ENCODE data around the gene PML. TPM values are rescaled to one million over a fixed set of nuclear protein-coding genes. Genes with fewer than 3 reads are reported as not detected.

The PML gene
- total and polyA plus RNA-seq, 9 of the 15 experiments (the other 6 are each of a cell fraction or from before 2014, with no cell fraction given): 5.0 to 50.7 (median 10.1) TPM

DNA sequence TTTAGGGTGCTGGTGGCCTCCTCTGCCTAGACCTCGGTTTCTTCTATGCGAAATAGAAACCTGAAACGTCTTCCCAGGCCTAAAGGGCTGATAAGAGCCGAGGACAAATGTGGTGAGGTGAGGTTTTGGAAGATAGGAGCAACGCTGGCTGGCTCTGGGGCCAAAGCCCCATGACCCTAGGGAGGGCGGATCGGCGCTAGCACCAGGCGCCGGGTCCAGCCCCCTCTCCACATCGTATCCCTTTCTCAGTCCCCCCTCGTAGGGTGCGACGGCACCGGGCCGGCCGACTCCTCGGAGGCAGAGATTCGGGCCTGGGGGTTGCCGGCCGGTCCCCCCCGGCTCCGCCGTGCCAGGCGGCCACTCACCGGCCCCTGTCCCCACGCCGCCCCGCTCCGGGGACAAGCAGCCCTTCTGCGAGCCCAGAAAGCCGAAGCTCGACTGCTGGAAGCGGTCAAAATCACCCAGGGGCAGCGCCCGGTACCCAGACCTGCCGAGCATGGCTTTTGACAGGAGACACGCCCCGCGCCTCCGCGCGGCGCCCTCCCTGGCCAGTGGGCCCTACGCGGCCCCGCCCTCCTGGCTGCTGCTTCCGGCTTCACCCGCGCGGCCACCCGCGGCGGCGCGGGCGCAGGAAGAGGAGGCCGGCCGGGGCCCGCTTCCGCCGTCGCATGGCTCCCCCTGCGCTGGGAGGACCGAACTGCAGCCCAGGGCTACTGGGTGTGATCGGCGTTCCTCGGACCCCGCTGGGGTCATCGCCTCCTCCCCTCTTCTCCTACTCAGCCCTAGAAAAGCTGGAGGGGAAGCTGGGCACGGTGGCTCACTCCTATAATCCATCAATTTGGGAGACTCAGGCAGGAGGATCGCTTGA, 2.6 kb upstream of the PML start, which contains the start of gene STOML1 (continued):
- TF ChIP-seq TAF1 (IDR thresholded peaks at IDR 0.05; ENCODE audit: control insufficient read depth, extremely low read depth, insufficient read depth, low read length, severe bottlenecking): peak; percentile 63
- TF ChIP-seq, protein P1, sequence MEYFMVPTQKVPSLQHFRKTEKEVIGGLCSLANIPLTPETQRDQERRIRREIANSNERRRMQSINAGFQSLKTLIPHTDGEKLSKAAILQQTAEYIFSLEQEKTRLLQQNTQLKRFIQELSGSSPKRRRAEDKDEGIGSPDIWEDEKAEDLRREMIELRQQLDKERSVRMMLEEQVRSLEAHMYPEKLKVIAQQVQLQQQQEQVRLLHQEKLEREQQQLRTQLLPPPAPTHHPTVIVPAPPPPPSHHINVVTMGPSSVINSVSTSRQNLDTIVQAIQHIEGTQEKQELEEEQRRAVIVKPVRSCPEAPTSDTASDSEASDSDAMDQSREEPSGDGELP (CRISPR knock-in tag; IDR thresholded peaks at IDR 0.05; ENCODE audit: borderline replicate concordance): peak; percentile 51; the same call in 1 of the 2 replicates
- TF ChIP-seq, protein P2, sequence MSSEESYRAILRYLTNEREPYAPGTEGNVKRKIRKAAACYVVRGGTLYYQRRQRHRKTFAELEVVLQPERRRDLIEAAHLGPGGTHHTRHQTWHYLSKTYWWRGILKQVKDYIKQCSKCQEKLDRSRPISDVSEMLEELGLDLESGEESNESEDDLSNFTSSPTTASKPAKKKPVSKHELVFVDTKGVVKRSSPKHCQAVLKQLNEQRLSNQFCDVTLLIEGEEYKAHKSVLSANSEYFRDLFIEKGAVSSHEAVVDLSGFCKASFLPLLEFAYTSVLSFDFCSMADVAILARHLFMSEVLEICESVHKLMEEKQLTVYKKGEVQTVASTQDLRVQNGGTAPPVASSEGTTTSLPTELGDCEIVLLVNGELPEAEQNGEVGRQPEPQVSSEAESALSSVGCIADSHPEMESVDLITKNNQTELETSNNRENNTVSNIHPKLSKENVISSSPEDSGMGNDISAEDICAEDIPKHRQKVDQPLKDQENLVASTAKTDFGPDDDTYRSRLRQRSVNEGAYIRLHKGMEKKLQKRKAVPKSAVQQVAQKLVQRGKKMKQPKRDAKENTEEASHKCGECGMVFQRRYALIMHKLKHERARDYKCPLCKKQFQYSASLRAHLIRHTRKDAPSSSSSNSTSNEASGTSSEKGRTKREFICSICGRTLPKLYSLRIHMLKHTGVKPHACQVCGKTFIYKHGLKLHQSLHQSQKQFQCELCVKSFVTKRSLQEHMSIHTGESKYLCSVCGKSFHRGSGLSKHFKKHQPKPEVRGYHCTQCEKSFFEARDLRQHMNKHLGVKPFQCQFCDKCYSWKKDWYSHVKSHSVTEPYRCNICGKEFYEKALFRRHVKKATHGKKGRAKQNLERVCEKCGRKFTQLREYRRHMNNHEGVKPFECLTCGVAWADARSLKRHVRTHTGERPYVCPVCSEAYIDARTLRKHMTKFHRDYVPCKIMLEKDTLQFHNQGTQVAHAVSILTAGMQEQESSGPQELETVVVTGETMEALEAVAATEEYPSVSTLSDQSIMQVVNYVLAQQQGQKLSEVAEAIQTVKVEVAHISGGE (CRISPR knock-in tag; IDR thresholded peaks at IDR 0.05): peak in 2 of 3 experiments; percentile 53 to 77; a peak in 2 of 6 replicates
- no peak for TF ChIP-seq NR4A1 (CRISPR knock-in tag; IDR thresholded peaks at IDR 0.05)
- TF ChIP-seq NR4A1 (tag; IDR thresholded peaks at IDR 0.05): 0 out of 2 replicates have a peak, but pooled peaks have one; percentile 26
- TF ChIP-seq, protein P3, sequence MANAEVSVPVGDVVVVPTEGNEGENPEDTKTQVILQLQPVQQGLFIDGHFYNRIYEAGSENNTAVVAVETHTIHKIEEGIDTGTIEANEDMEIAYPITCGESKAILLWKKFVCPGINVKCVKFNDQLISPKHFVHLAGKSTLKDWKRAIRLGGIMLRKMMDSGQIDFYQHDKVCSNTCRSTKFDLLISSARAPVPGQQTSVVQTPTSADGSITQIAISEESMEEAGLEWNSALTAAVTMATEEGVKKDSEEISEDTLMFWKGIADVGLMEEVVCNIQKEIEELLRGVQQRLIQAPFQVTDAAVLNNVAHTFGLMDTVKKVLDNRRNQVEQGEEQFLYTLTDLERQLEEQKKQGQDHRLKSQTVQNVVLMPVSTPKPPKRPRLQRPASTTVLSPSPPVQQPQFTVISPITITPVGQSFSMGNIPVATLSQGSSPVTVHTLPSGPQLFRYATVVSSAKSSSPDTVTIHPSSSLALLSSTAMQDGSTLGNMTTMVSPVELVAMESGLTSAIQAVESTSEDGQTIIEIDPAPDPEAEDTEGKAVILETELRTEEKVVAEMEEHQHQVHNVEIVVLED (CRISPR knock-in tag; IDR thresholded peaks at IDR 0.05): peak; percentile 76
- peak in 1 of 2 experiments; percentile 93; a peak in 2 of 4 replicates for TF ChIP-seq NONO (IDR thresholded peaks at IDR 0.05; ENCODE audit: low read depth in 2 of 2, low read length in 1 of 2)
- TF ChIP-seq PHF8 (IDR thresholded peaks at IDR 0.05; ENCODE audit: borderline replicate concordance, low read length): peak; percentile 60; the same call in 1 of the 2 replicates
- TF ChIP-seq, protein P4, sequence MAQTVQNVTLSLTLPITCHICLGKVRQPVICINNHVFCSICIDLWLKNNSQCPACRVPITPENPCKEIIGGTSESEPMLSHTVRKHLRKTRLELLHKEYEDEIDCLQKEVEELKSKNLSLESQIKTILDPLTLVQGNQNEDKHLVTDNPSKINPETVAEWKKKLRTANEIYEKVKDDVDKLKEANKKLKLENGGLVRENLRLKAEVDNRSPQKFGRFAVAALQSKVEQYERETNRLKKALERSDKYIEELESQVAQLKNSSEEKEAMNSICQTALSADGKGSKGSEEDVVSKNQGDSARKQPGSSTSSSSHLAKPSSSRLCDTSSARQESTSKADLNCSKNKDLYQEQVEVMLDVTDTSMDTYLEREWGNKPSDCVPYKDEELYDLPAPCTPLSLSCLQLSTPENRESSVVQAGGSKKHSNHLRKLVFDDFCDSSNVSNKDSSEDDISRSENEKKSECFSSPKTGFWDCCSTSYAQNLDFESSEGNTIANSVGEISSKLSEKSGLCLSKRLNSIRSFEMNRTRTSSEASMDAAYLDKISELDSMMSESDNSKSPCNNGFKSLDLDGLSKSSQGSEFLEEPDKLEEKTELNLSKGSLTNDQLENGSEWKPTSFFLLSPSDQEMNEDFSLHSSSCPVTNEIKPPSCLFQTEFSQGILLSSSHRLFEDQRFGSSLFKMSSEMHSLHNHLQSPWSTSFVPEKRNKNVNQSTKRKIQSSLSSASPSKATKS (CRISPR knock-in tag; IDR thresholded peaks at IDR 0.05): no peak
- TF ChIP-seq, protein P5, sequence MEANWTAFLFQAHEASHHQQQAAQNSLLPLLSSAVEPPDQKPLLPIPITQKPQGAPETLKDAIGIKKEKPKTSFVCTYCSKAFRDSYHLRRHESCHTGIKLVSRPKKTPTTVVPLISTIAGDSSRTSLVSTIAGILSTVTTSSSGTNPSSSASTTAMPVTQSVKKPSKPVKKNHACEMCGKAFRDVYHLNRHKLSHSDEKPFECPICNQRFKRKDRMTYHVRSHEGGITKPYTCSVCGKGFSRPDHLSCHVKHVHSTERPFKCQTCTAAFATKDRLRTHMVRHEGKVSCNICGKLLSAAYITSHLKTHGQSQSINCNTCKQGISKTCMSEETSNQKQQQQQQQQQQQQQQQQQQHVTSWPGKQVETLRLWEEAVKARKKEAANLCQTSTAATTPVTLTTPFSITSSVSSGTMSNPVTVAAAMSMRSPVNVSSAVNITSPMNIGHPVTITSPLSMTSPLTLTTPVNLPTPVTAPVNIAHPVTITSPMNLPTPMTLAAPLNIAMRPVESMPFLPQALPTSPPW (CRISPR knock-in tag; IDR thresholded peaks at IDR 0.05): peak; percentile 91
- TF ChIP-seq KLF13 (tag; IDR thresholded peaks at IDR 0.05; ENCODE audit: borderline replicate concordance, low read depth): peak; percentile 95; the same call in 1 of the 2 replicates
- TF ChIP-seq TCF7L2 (IDR thresholded peaks at IDR 0.05; ENCODE audit: low read depth, low read length): 0 out of 2 replicates have a peak, but pooled peaks have one; percentile 20
- peak; percentile 84 for TF ChIP-seq KLF1 (tag; IDR thresholded peaks at IDR 0.05)
- TF ChIP-seq EP400 (IDR thresholded peaks at IDR 0.05): peak; percentile 42; the same call in 1 of the 2 replicates

Data from K562 (cell line).